ENCODE measurements around the gene SRSF5.
"Not testable (repeated sequence)": the region's sequence is repeated elsewhere in the genome, so short reads cannot be mapped to it uniquely, and the experiment has no call there.

The SRSF5 gene

GRCh38 chr14:69811227-69811867 lies 44.4 kb downstream of the SRSF5 start:
- no peak for DNase-seq

- no peak for DNase-seq
Observed at GRCh38 chr14:69811868-69812252, 44.9 kb downstream of the SRSF5 start.

DNA sequence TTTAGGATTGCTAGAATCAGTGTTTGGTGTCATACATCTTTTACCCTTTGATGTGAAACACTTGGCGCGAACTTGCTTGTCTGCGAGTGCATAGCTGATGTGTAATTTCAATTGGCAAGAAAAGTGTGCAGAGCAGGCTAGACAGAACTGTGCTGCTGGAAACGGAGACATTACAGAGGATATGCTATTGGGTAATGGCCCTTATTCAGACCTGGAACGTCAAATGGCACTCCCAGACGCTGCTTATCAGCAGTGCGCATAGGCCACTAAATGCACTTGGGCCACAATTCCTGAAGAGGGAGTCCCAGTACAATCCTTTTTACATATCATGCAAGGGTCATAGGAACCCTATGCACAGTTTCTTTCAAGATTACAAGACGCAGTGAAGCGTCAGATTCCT lies 45.8 kb downstream of the SRSF5 start:
- DNase-seq = no peak

- not testable (repeated sequence) for DNase-seq
Observed at GRCh38 chr14:69813346-69813745, 46.4 kb downstream of the SRSF5 start.

- no peak for DNase-seq
Observed at GRCh38 chr14:69814397-69814796, 47.5 kb downstream of the SRSF5 start.

- DNase-seq = no peak
Observed at GRCh38 chr14:69815556-69815955, 48.6 kb downstream of the SRSF5 start.

GRCh38 chr14:69816216-69816615 lies 49.3 kb downstream of the SRSF5 start:
- DNase-seq = no peak

GRCh38 chr14:69818758-69819191 lies 51.8 kb downstream of the SRSF5 start:
- no peak for DNase-seq

- DNase-seq = no peak
Observed at GRCh38 chr14:69819607-69820006, 52.7 kb downstream of the SRSF5 start.

DNA sequence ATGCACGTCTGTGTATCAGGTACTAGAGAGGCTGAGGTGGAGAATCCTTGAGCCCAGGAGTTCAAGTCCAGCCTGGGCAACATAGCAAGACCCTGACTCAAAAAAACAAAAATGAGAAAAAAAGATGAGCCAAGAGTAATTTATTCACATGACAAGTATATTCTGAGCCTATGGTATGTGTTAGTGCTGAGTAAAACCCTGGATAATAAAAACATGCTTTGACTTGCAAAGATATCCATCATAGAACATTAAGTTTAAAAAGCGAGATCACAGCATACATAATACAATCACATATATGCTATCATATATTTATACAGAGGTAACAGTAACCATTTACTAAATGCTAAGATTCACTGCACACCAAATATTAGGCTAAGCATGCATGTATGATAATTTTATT lies 54.0 kb downstream of the SRSF5 start:
- DNase-seq = no peak

Data from DMS79 (cell line).